Posterior vena cava (tissue), 2 donors: ENCODE results near the gene ARHGAP9. TPM values are rescaled to one million over a fixed set of nuclear protein-coding genes. Genes with fewer than 3 reads are reported as not detected.
"Not testable (repeated sequence)": the region's sequence is repeated elsewhere in the genome, so short reads cannot be mapped to it uniquely, and the experiment has no call there.

Source experiments
- DNase-seq: peaks from one replicate; pipeline ENCODE4 v3.0.0-alpha.2; 2020; ENCODE audit warnings: low spot score
- intact Hi-C, 2 donors: fragments of 100-400 bp; cut with DNase I; formaldehyde crosslinking; loops; one replicate each; pipeline versions ENCODE4 v1.14.1 to v1.14.2; 2022 to 2023
- total RNA-seq, 2 donors: library from RNA; stranded (reverse); fragmentation: NEBNext Ultra II Directional; extraction: Animal tissue kit (Norgen Biotek cat#: 25700); gene quantifications; one replicate each; pipeline ENCODE4 v1.2.1, GENCODE V29; 2021
- donor health status: DM: yes; HTN: yes; CAD: no.
- donor health status: DM: yes; HTN: yes; CAD: no.

Gene ARHGAP9
- total RNA-seq, 2 donors from 2014 or later = 12.7 to 20.7 TPM

GRCh38 chr12:57518176-57518919, 38.7 kb upstream of the ARHGAP9 start:
- no peak for DNase-seq
- intact Hi-C loops = no loop called here

GRCh38 chr12:57517718-57518117, 38.1 kb upstream of the ARHGAP9 start:
- DNase-seq, intact Hi-C loops: not testable (repeated sequence)

- DNase-seq = no peak
- intact Hi-C loops = no loop called here
Measured at GRCh38 chr12:57517187-57517586, 37.5 kb upstream of the ARHGAP9 start.

- intact Hi-C loops = no loop called here
- DNase-seq = no peak
Measured at GRCh38 chr12:57516617-57517153, 37.0 kb upstream of the ARHGAP9 start.

- intact Hi-C loops = no loop called here
- no peak for DNase-seq
Measured at GRCh38 chr12:57515934-57516541, 36.4 kb upstream of the ARHGAP9 start.

- intact Hi-C loops = no loop called here
- no peak for DNase-seq
Measured at GRCh38 chr12:57515408-57515933, 35.8 kb upstream of the ARHGAP9 start.

- intact Hi-C loops = no loop called here
- DNase-seq = no peak
Measured at GRCh38 chr12:57514720-57515407, 35.2 kb upstream of the ARHGAP9 start.

- DNase-seq, intact Hi-C loops: not testable (repeated sequence)
Measured at GRCh38 chr12:57514246-57514645, 34.6 kb upstream of the ARHGAP9 start.

GRCh38 chr12:57513677-57514076, 34.0 kb upstream of the ARHGAP9 start:
- intact Hi-C loops, DNase-seq: not testable (repeated sequence)

- DNase-seq = no peak
- intact Hi-C loops = no loop called here
Measured at GRCh38 chr12:57513266-57513665, 33.6 kb upstream of the ARHGAP9 start.

- intact Hi-C loops = no loop called here
- no peak for DNase-seq
Measured at GRCh38 chr12:57512665-57513064, 33.0 kb upstream of the ARHGAP9 start.

GRCh38 chr12:57511588-57512325, 32.1 kb upstream of the ARHGAP9 start:
- no peak for DNase-seq
- intact Hi-C loops = no loop called here

GRCh38 chr12:57511161-57511560, 31.5 kb upstream of the ARHGAP9 start:
- DNase-seq = no peak
- intact Hi-C loops = no loop called here

- peak; percentile 54 for DNase-seq
- intact Hi-C loops = not testable (repeated sequence)
Measured at GRCh38 chr12:57507796-57508195, 28.1 kb upstream of the ARHGAP9 start.

- intact Hi-C loops = not testable (repeated sequence)
- DNase-seq = peak; percentile 14
Measured at GRCh38 chr12:57506541-57506940, 26.9 kb upstream of the ARHGAP9 start.

GRCh38 chr12:57502311-57502969, 22.8 kb upstream of the ARHGAP9 start:
- DNase-seq = peak; percentile 38
- intact Hi-C loops = not testable (repeated sequence)

GRCh38 chr12:57500213-57500612, 20.5 kb upstream of the ARHGAP9 start:
- DNase-seq = peak; percentile 34
- intact Hi-C loops = no loop called here

GRCh38 chr12:57498571-57498970, 18.9 kb upstream of the ARHGAP9 start:
- DNase-seq = no peak
- intact Hi-C loops = no loop called here

GRCh38 chr12:57498132-57498502, 18.5 kb upstream of the ARHGAP9 start:
- intact Hi-C loops = no loop called here
- DNase-seq = peak; percentile 70
